HEK293 (cell line): Measurements from ENCODE around the gene KLHL17.

ENCODE experiments used
- HIC1 ChIP-seq: fragments of 450-650 bp; formaldehyde crosslinking; IDR thresholded peaks from 2 replicates; pipeline ENCODE4 v1.5.1; 2016; ENCODE audit warnings: missing biosample characterization, missing genetic modification characterization
- HOXC10 ChIP-seq: sonication (generic); formaldehyde crosslinking; IDR thresholded peaks from 2 replicates; pipeline ENCODE4 v1.8.1; 2023; ENCODE audit warnings: mild to moderate bottlenecking, missing genetic modification reagents
- KLF1 ChIP-seq: fragments of 450-650 bp; formaldehyde crosslinking; IDR thresholded peaks from 2 replicates; pipeline ENCODE4 v1.5.1; 2016; ENCODE audit warnings: missing biosample characterization, missing genetic modification characterization
- PATZ1 ChIP-seq: fragments of 450-650 bp; formaldehyde crosslinking; IDR thresholded peaks from 2 replicates; pipeline ENCODE4 v1.5.1; 2016; ENCODE audit warnings: missing biosample characterization, missing genetic modification characterization
- PRDM2 ChIP-seq: fragments of 450-650 bp; formaldehyde crosslinking; IDR thresholded peaks from 2 replicates; pipeline ENCODE4 v1.5.1; 2016; ENCODE audit warnings: missing biosample characterization, missing genetic modification characterization, borderline replicate concordance
- SCRT1 ChIP-seq: fragments of 450-650 bp; formaldehyde crosslinking; IDR thresholded peaks from 2 replicates; pipeline ENCODE4 v1.5.1; 2016; ENCODE audit warnings: missing biosample characterization, missing genetic modification characterization, borderline replicate concordance
- SCRT2 ChIP-seq: fragments of 450-650 bp; formaldehyde crosslinking; IDR thresholded peaks from 2 replicates; pipeline ENCODE4 v1.5.1; 2016; ENCODE audit warnings: missing biosample characterization, missing genetic modification characterization
- SETDB1 ChIP-seq: IDR thresholded peaks from one replicate; pipeline ENCODE4 v1.6.1; 2017; ENCODE audit warnings: mild to moderate bottlenecking, low read length, moderate library complexity, mixed read lengths; ENCODE audit not compliant: insufficient read length
- TCF7L2 ChIP-seq: IDR thresholded peaks from 2 replicates; pipeline ENCODE4 v1.6.1; 2011; ENCODE audit warnings: low read depth, mild to moderate bottlenecking, inconsistent platforms, low read length, moderate library complexity, borderline replicate concordance
- ZBTB7A ChIP-seq: fragments of 450-650 bp; formaldehyde crosslinking; IDR thresholded peaks from 2 replicates; pipeline ENCODE4 v1.5.1; 2016; ENCODE audit warnings: low read depth, missing biosample characterization, missing genetic modification characterization
- ZBTB8A ChIP-seq: fragments of 450-650 bp; formaldehyde crosslinking; IDR thresholded peaks from 2 replicates; pipeline ENCODE4 v1.5.1; 2016; ENCODE audit warnings: missing biosample characterization, missing genetic modification characterization
- ZIC2 ChIP-seq: fragments of 450-650 bp; formaldehyde crosslinking; IDR thresholded peaks from 2 replicates; pipeline ENCODE4 v1.5.1; 2016; ENCODE audit warnings: missing biosample characterization, missing genetic modification characterization
- ZNF148 ChIP-seq: fragments of 450-650 bp; formaldehyde crosslinking; IDR thresholded peaks from 2 replicates; pipeline ENCODE4 v1.5.0; 2017; ENCODE audit warnings: missing biosample characterization, missing genetic modification characterization, borderline replicate concordance
- ZNF2 ChIP-seq: fragments of 450-650 bp; formaldehyde crosslinking; IDR thresholded peaks from 2 replicates; pipeline ENCODE4 v1.5.1; 2016; ENCODE audit warnings: missing biosample characterization, missing genetic modification characterization
- ZNF274 ChIP-seq, 2 experiments: fragments of 200-500 bp in 1 of 2; fragments of 450-650 bp in 1 of 2; sonication (Bioruptor generic) in 1 of 2; formaldehyde crosslinking in 1 of 2; IDR thresholded peaks; 2 replicates each; pipeline versions ENCODE4 v1.5.1 to v1.6.1; 2014 to 2016; ENCODE audit warnings: borderline replicate concordance in 1 of 2, inconsistent platforms in 1 of 2, low read length in 1 of 2, missing biosample characterization in 1 of 2, missing genetic modification characterization in 1 of 2
- ZNF292 ChIP-seq: fragments of 450-650 bp; formaldehyde crosslinking; IDR thresholded peaks from 2 replicates; pipeline ENCODE4 v1.5.1; 2016; ENCODE audit warnings: low read depth, missing biosample characterization, missing genetic modification characterization, borderline replicate concordance
- ZNF350 ChIP-seq: fragments of 450-650 bp; formaldehyde crosslinking; IDR thresholded peaks from 2 replicates; pipeline ENCODE4 v1.5.0; 2017; ENCODE audit warnings: missing biosample characterization, mild to moderate bottlenecking, missing genetic modification characterization
- ZNF423 ChIP-seq: fragments of 450-650 bp; formaldehyde crosslinking; IDR thresholded peaks from 2 replicates; pipeline ENCODE4 v1.5.1; 2016; ENCODE audit warnings: missing biosample characterization, missing genetic modification characterization
- ZNF548 ChIP-seq: fragments of 450-650 bp; formaldehyde crosslinking; IDR thresholded peaks from 2 replicates; pipeline ENCODE4 v1.5.1; 2016; ENCODE audit warnings: missing biosample characterization, missing genetic modification characterization
- ZNF639 ChIP-seq: fragments of 450-650 bp; formaldehyde crosslinking; IDR thresholded peaks from 2 replicates; pipeline ENCODE4 v1.5.1; 2016; ENCODE audit warnings: missing biosample characterization, missing genetic modification characterization
- ZNF645 ChIP-seq: fragments of 450-650 bp; formaldehyde crosslinking; IDR thresholded peaks from 2 replicates; pipeline ENCODE4; 2016; ENCODE audit warnings: missing biosample characterization, missing genetic modification characterization
- ZNF654 ChIP-seq: fragments of 450-650 bp; formaldehyde crosslinking; IDR thresholded peaks from 2 replicates; pipeline ENCODE4 v1.5.1; 2016; ENCODE audit warnings: low read depth, missing biosample characterization, missing genetic modification characterization
- ZNF664 ChIP-seq: fragments of 450-650 bp; formaldehyde crosslinking; IDR thresholded peaks from 2 replicates; pipeline ENCODE4 v1.5.1; 2016; ENCODE audit warnings: missing biosample characterization, missing genetic modification characterization

The KLHL17 gene

GRCh38 chr1:910881-911721 lies 49.3 kb upstream of the KLHL17 start (continued):
- TF ChIP-seq TCF7L2, result no peak
- TF ChIP-seq ZNF274 (IDR thresholded peaks at IDR 0.05; ENCODE audit: low read length), result no peak
- no peak for TF ChIP-seq ZNF274 (tag by site-specific recombination; IDR thresholded peaks at IDR 0.05; ENCODE audit: borderline replicate concordance)
- no peak for TF ChIP-seq ZNF548 (tag by site-specific recombination)
- TF ChIP-seq PATZ1, result peak; percentile 84
- no peak for TF ChIP-seq ZNF645 (tag by site-specific recombination)
- no peak for TF ChIP-seq ZNF148 (tag by site-specific recombination)
- no peak for TF ChIP-seq ZNF2 (tag by site-specific recombination)
- TF ChIP-seq ZNF292 (tag by site-specific recombination), result no peak
- TF ChIP-seq ZBTB7A, result no peak
- 0 out of 2 replicates have a peak, but pooled peaks have one; percentile 68 for TF ChIP-seq ZNF423 (tag by site-specific recombination)
- TF ChIP-seq ZNF664, result no peak
- no peak for TF ChIP-seq PRDM2 (tag by site-specific recombination)
- TF ChIP-seq HIC1 (tag by site-specific recombination), result no peak
- no peak for TF ChIP-seq ZNF639
- TF ChIP-seq SCRT2 (tag by site-specific recombination), result no peak
- peak; percentile 75 for TF ChIP-seq KLF1 (tag by site-specific recombination)
- peak; percentile 96 for TF ChIP-seq ZIC2 (tag by site-specific recombination)
- no peak for TF ChIP-seq SCRT1 (tag by site-specific recombination)
- TF ChIP-seq ZBTB8A (tag by site-specific recombination), result peak; percentile 61
- no peak for TF ChIP-seq ZNF350 (tag by site-specific recombination)
- no peak for TF ChIP-seq SETDB1
- TF ChIP-seq HOXC10 (CRISPR knock-in tag), result no peak
- TF ChIP-seq ZNF654 (tag by site-specific recombination), result no peak
